Prostate gland (tissue), 2 donors: ENCODE data around the gene CKS2. TPM values are rescaled to one million over a fixed set of nuclear protein-coding genes. Genes with fewer than 3 reads are reported as not detected.

Experiments
- DNase-seq: peaks from one replicate; pipeline ENCODE4 v3.0.0-alpha.2; 2019; ENCODE audit warnings: low spot score
- H3K27ac ChIP-seq, 2 donors: fragments of 200-600 bp; sonication (generic); 2 replicates each; pipeline ENCODE4 v1.5.1; 2017 to 2019
- H3K27me3 ChIP-seq: fragments of 200-600 bp; sonication (generic); replicated peaks from 2 replicates; pipeline ENCODE4 v1.5.1; 2019; ENCODE audit not compliant: insufficient read depth
- H3K36me3 ChIP-seq, 2 donors: fragments of 200-600 bp; sonication (generic); 1 replicate in 1 of 2; 2 replicates in 1 of 2; pipeline versions ENCODE4 v1.5.1 to v1.8.1; 2017 to 2019
- H3K4me1 ChIP-seq: fragments of 200-600 bp; sonication (generic); replicated peaks from 2 replicates; pipeline ENCODE4 v1.5.1; 2019
- H3K4me3 ChIP-seq, 2 donors: fragments of 200-600 bp; sonication (generic); 2 replicates each; pipeline ENCODE4 v1.5.1; 2017 to 2019
- H3K9me3 ChIP-seq: fragments of 200-600 bp; sonication (generic); 2 replicates; pipeline ENCODE4 v1.5.1; 2017
- POLR2A ChIP-seq: fragments of 450-650 bp; IDR thresholded peaks from one replicate; pipeline ENCODE4 v1.6.1; 2016; ENCODE audit warnings: antibody characterized with exemption, mild to moderate bottlenecking
- POLR2AphosphoS5 ChIP-seq: sonication (generic); formaldehyde crosslinking; IDR thresholded peaks from one replicate; pipeline ENCODE4 v1.6.1; 2017; ENCODE audit warnings: antibody characterized with exemption
- WGBS: methylation state at CpG from one replicate; pipeline ENCODE4 v1.1.5; 2018; 5-methylcytosine and 5-hydroxymethylcytosine counted together
- intact Hi-C: fragments of 100-400 bp; cut with DNase I; formaldehyde crosslinking; loops from one replicate; pipeline ENCODE4 v1.14.2; 2022
- total RNA-seq, 2 donors: library from RNA; depleted of rRNA; stranded (reverse); fragments of >200 nt; gene quantifications; one replicate each; pipeline ENCODE4 v1.1.0, GENCODE V29; 2016
- TF ChIP-seq, protein P1 (sequence below), 4 experiments: fragments of 200-600 bp in 2 of 4; fragments of 450-650 bp in 2 of 4; sonication (generic) in 2 of 4; IDR thresholded peaks; 1 replicate in 3 of 4; 2 replicates in 1 of 4; pipeline ENCODE4 v1.5.1; 2016 to 2019; ENCODE audit warnings: antibody characterized with exemption in 4 of 4, mild to moderate bottlenecking in 2 of 4, moderate library complexity in 2 of 4

The CKS2 gene
- total RNA-seq, 2 donors from 2014 or later = 13.8 to 87.4 TPM

DNA sequence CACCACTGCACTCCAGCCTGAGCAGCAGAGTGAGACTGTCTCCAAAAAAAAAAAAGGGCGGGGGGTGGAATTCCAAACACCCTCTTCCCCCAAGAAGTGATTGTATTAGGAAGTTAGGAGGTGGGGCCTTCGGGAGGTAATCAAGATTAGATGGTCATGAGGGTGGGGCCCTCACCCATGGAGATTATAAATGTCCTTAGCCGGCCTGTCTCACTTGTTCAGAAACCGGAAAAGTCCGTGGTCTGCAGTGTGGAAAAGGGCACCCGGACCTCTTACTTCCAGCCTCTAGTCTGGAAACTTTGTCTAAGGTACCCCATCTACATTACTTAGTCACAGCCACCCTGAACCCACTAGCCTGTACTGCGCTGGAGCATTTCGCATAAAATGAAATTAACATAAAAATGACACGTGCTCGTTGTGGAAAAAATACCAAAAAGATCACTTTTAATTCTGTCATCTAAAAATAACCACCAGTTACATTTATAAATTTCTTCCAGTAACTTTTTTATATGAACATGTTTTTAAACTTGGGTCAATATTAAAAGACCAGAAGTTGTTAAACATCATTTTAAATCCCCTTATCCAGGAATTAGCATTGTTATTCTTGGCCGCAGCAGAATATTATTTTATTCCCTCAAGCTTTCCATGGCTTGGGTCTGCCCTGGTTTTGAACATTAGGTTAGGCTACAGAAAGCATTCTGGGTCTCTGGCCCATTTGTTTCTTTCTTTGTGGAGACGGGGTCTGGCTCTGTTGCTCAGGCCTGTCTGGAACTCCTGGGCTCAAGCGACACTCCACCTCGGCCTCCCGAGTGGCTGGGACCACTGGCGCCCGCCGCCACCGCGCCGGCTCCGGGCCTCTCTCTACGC is 1.2 kb upstream of the CKS2 start:
- Histone ChIP-seq H3K27me3 (no peaks in the 10 kb centered on the region), H3K4me1 (peaks cover 4% of the 10 kb centered on the region), H3K4me3 (peak overlapping the region; percentile 56 to 76), H3K9me3 (no peaks in the 10 kb centered on the region), H3K27ac (peak overlapping the region; percentile 97 to 99), H3K36me3 (no peaks in the 10 kb centered on the region)
- peak; percentile 21 for DNase-seq
- intact Hi-C loops = no loop called here
- TF ChIP-seq, protein P1, sequence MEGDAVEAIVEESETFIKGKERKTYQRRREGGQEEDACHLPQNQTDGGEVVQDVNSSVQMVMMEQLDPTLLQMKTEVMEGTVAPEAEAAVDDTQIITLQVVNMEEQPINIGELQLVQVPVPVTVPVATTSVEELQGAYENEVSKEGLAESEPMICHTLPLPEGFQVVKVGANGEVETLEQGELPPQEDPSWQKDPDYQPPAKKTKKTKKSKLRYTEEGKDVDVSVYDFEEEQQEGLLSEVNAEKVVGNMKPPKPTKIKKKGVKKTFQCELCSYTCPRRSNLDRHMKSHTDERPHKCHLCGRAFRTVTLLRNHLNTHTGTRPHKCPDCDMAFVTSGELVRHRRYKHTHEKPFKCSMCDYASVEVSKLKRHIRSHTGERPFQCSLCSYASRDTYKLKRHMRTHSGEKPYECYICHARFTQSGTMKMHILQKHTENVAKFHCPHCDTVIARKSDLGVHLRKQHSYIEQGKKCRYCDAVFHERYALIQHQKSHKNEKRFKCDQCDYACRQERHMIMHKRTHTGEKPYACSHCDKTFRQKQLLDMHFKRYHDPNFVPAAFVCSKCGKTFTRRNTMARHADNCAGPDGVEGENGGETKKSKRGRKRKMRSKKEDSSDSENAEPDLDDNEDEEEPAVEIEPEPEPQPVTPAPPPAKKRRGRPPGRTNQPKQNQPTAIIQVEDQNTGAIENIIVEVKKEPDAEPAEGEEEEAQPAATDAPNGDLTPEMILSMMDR (IDR thresholded peaks at IDR 0.05) = peak in 1 of 4 experiments; percentile 8
- no peak for TF ChIP-seq POLR2AphosphoS5
- WGBS = 19% methylated on average over 23 of the region's 23 CpGs

DNA sequence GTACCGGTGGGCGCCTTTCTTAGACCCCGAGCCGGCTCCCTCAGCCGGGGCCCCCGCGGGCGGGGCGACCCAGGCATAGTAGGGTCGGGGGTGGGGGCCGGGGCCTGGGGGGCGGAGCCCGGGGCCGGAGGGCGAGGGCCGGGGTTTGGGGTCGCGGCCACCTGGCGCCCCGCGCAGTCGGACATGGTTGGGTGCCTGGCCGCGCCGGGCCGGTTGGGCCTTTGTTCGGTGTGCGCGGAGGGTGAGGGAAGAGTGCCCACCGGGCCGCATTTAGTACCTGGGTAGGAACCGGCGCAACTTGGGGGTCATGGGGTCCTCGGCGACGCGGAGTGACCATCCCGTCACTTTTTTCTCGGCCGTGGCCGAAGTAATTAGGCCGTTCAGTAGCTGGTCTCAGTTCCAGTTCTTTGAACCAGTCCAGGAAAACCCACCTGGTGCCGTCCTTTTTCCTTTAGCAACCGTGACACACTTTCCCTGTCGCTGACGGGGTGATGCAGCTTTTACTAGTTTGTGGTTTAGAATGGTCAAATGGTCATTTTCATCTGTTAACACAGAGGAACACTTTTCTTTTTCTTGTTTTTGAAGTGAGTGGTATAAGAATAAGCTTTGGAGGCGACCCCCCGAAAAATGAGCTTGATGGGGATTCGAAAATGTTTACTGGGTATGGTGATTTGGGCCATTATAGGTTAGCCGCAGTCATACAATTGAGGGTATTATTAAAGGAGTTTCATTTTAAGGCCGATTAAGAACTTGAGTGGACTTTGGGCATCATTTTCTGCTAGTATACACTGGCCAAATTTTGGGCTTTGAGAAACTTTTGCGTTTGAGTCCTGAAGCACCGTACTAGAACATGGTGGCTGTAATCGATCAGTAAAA is 589 bp downstream of the CKS2 start:
- Histone ChIP-seq H3K27me3 (no peaks in the 10 kb centered on the region), H3K4me1 (peaks cover 4% of the 10 kb centered on the region), H3K4me3 (peak overlapping the region; percentile 57 to 81), H3K9me3 (no peaks in the 10 kb centered on the region), H3K36me3 (no peaks in the 10 kb centered on the region), H3K27ac (peak overlapping the region; percentile 83 to 97)
- WGBS = 1% methylated on average over 52 of the region's 54 CpGs
- intact Hi-C loops = no loop called here
- TF ChIP-seq POLR2A (no peak), POLR2AphosphoS5 (no peak)
- TF ChIP-seq, protein P1 (IDR thresholded peaks at IDR 0.05) = no peak
- no peak for DNase-seq

GRCh38 chr9:89312222-89312571 is 1.2 kb downstream of the CKS2 start:
- WGBS = 1% methylated on average over 8 of the region's 8 CpGs
- peak overlapping the region in 1 of 2 donors; percentile 97 for H3K27ac ChIP-seq
- TF ChIP-seq POLR2AphosphoS5 = peak; percentile 29
- TF ChIP-seq POLR2A = no peak
- TF ChIP-seq, protein P1 (IDR thresholded peaks at IDR 0.05) = no peak
- H3K9me3 ChIP-seq = no peaks in the 10 kb centered on the region
- H3K27me3 ChIP-seq = no peaks in the 10 kb centered on the region
- intact Hi-C loops = no loop called here
- no peaks in the 10 kb centered on the region for H3K36me3 ChIP-seq
- no peak for DNase-seq
- H3K4me1 ChIP-seq = peaks cover 4% of the 10 kb centered on the region
- H3K4me3 ChIP-seq = peak overlapping the region; percentile 57 to 81

DNA sequence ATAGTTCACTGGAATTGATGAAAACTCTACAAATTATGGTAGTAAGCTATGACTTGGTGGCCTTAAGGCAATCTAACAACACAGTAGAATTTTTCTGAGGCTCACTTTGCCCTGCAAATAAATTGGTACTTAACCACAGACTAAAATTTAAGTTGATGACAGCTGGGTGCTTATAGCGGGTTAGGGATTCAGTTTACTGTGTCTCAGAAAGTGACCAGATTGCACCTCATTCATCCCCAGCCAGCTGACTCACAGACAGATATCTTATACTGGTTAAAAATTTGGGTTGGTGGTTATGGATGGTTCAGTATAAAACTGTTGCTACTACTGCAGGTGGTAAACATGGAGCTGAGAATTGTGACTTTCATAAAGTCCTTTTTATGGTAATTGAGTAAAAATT is 2.8 kb downstream of the CKS2 start:
- Histone ChIP-seq H3K27ac (no peak overlapping the region), H3K9me3 (no peaks in the 10 kb centered on the region), H3K4me3 (no peak overlapping the region), H3K36me3 (no peaks in the 10 kb centered on the region), H3K27me3 (no peaks in the 10 kb centered on the region), H3K4me1 (peaks cover 4% of the 10 kb centered on the region)
- DNase-seq = no peak
- TF ChIP-seq POLR2AphosphoS5 (no peak), POLR2A (no peak)
- TF ChIP-seq, protein P1 (IDR thresholded peaks at IDR 0.05) = no peak
- WGBS = 78% methylated on average over 1 of the region's 1 CpG
- intact Hi-C loops = no loop called here
